OCI-LY3 (cell line): ENCODE measurements around the gene IZUMO2.

Experiments used
- CTCF ChIP-seq: fragments of 200-600, 300-600 bp; sonication (generic); IDR thresholded peaks from 2 replicates; pipeline ENCODE4 v1.5.1; 2014; ENCODE audit warnings: antibody characterized with exemption, low read length, low read depth
- EZH2phosphoT487 ChIP-seq: fragments of 200-600 bp; shearing (Covaris generic); IDR thresholded peaks from 2 replicates; pipeline ENCODE4 v1.6.1; 2018; ENCODE audit warnings: antibody characterized with exemption, mixed run types, low read depth

- TF ChIP-seq CTCF, result no peak
- TF ChIP-seq EZH2phosphoT487, result no peak
Observed at GRCh38 chr19:50184196-50184595, 21.1 kb upstream of the IZUMO2 start.
